Epidermal melanocyte (primary cell): Measurements from ENCODE around the gene CELSR1.

Experiments
- DNase-seq: peaks from one replicate; pipeline ENCODE4 v3.0.0; 2011; ENCODE audit warnings: low spot score; ENCODE audit not compliant: insufficient read length

Gene CELSR1

GRCh38 chr22:46464296-46464695 lies 73.1 kb downstream of the CELSR1 start:
- no peak for DNase-seq

GRCh38 chr22:46463435-46464227 lies 73.8 kb downstream of the CELSR1 start:
- no peak for DNase-seq

GRCh38 chr22:46462726-46463371 lies 74.6 kb downstream of the CELSR1 start:
- no peak for DNase-seq

GRCh38 chr22:46461566-46462180 lies 75.7 kb downstream of the CELSR1 start:
- DNase-seq = no peak

GRCh38 chr22:46460857-46461256 lies 76.6 kb downstream of the CELSR1 start:
- DNase-seq = no peak

- no peak for DNase-seq
These were observed 77.9 kb downstream of the CELSR1 start for GRCh38 chr22:46459347-46460065.

GRCh38 chr22:46458525-46458924 lies 78.9 kb downstream of the CELSR1 start:
- no peak for DNase-seq

- no peak for DNase-seq
These were observed 79.6 kb downstream of the CELSR1 start for GRCh38 chr22:46457502-46458488.

- no peak for DNase-seq
These were observed 80.6 kb downstream of the CELSR1 start for GRCh38 chr22:46456818-46457163.

GRCh38 chr22:46455446-46455845 lies 82.0 kb downstream of the CELSR1 start:
- no peak for DNase-seq

- no peak for DNase-seq
These were observed 82.7 kb downstream of the CELSR1 start for GRCh38 chr22:46454504-46455269.

GRCh38 chr22:46453829-46454503 lies 83.5 kb downstream of the CELSR1 start:
- no peak for DNase-seq

GRCh38 chr22:46453006-46453828 lies 84.2 kb downstream of the CELSR1 start:
- peak; percentile 59 for DNase-seq

- no peak for DNase-seq
These were observed 85.0 kb downstream of the CELSR1 start for GRCh38 chr22:46452195-46453005.

- no peak for DNase-seq
These were observed 85.7 kb downstream of the CELSR1 start for GRCh38 chr22:46451741-46452140.

GRCh38 chr22:46450931-46451561 lies 86.4 kb downstream of the CELSR1 start:
- no peak for DNase-seq
